GM04503 (cell line): ENCODE data around the gene MAPKAPK3.
A peak's percentile ranks its signal among the peaks of the same experiment; 100 is the strongest.

Experiments used
- DNase-seq: peaks from one replicate; pipeline ENCODE4 v3.0.0-alpha.2; 2012; ENCODE audit warnings: low read depth

Gene MAPKAPK3

DNA sequence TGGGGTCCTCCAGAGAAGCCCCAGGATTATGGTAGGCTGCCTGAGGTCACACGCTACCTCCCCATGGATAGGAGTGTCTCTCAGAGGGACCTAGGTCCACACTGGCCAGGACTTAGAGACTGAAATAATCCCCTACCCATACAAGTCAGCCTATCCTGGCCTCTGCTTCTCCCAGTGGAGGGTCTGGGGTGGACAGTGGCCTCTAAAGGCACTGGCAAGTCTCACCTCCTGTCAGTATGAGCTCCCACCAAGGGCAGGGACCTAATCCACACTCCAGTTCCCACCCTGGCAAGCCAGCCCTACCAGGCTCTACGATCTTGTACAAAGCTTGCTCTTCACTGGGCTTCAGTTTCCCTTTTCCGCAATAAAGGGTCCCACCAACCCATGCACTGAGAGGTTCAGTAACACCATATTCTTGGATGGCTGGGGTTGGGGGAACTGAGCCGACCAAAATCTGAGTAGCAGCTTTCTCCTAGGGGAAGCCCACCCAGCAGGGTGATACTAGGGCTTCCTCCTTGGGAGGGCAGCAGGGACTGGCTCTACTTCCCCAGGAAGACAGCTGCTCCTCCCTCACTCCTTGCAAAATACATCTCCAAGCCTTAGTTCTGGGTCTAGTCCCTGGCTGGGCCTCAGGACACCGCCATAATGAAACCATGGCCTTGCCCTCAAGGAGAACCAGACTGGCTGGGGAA is 7.7 kb upstream of the MAPKAPK3 start:
- no peak for DNase-seq

GRCh38 chr3:50609763-50610085 is 7.2 kb upstream of the MAPKAPK3 start:
- no peak for DNase-seq

GRCh38 chr3:50610181-50610971 is 6.6 kb upstream of the MAPKAPK3 start:
- no peak for DNase-seq

- no peak for DNase-seq
These were observed 5.9 kb upstream of the MAPKAPK3 start for GRCh38 chr3:50610992-50611463.

DNA sequence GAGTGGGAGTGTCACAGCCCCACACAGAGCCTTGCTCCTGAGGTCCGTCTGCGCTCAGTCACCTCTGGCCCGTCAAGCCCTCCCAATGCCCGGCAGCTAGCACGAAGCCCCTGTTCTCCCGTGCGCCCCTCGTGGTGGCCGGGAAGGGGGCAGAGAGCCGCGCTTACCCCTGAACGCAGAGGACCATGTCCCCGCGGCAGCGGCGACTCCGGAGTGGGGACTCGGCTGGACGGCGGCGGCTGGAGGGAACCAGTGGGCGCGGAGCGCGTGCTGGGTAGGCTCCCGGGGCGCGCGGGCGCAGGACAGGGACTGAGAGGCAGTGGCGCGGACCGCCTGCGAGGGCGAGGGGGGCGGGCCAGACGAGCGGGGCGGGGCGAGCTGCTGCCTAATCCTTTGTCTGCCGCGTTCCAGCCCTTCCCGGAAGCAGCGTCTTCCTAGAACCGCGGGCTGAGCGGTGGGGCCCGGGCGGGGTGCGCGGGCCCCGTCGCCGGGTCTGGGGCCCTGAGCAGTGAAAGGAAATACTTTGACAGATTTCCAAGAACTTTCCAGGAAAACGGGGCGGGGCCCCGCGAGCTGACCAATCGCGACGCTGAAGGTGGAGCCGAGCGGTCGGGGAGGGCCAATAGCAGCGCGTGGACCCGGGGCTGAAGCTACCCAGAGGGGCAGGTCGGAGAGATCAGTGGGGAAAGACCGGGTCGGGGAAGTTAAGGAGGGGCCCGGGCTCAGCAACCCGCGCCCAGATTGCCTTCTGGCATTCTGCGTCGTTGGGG is 5.3 kb upstream of the MAPKAPK3 start, which contains the start of gene CISH:
Gene CISH (minus strand): TSS at position 311 of the 770 bp plus-strand sequence. CDS start 124 bp downstream, at position 187.
- DNase-seq, result peak; percentile 64

GRCh38 chr3:50612234-50612882 is 4.6 kb upstream of the MAPKAPK3 start:
- no peak for DNase-seq

DNA sequence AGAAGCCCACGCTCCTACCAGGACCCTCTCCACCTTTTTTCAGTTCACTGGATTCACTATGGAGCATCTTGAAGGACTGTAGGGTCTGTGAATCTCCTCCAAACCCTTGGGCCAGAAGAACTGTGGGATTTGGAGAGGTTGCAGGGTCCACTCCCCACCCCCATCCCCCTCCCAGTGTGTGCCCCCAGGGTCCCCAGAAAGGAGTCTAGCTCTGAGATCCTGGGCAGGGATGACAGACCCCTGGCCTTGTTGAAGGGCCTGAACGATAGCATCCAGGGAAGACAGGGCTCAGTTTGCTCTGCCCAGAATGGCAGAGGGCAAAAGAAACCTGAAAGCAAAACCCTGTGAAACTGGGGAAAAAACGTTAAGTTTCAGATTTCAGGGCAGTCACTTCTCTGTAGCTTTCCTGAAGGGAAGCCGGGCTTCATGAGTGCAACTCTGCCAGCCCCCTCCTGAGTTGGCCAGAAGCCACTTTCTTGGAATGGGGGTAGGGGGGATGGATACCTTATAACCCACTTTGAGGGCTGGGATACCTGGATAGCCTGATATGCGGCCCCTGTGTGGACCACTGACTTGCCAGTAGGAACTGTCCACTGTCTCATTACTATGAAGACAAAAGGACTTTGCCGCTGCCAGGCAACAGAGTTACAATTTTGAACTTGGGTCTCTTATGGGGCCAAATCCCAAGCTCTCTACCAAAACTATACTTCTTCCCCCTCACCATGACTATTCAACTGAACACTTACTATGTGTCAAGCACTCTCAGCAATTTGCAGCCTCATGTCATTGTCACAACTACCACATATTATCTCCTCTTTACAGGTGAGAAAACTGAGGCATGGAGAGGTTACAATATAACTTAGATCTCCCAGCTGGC is 3.7 kb upstream of the MAPKAPK3 start:
- DNase-seq, result no peak

DNA sequence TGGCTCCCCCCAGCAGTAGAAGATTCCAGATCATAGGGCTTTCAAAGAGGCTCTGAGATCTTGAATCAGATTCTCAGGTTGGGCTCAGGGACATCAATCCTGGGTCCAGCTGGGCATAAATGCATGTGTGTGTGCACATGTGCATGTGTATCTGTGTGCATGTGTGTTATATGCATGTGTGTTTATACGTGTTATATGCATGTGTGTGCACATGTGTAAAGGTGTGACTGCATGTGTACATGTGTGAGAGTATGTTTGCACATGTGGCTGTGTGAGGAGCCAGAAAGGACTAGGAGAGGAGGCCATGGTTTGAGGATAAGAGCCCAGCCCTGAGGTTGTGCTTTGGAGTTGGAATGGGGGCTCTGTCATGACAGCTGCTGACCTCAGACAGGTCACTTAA is 1.8 kb upstream of the MAPKAPK3 start:
- DNase-seq, result no peak

DNA sequence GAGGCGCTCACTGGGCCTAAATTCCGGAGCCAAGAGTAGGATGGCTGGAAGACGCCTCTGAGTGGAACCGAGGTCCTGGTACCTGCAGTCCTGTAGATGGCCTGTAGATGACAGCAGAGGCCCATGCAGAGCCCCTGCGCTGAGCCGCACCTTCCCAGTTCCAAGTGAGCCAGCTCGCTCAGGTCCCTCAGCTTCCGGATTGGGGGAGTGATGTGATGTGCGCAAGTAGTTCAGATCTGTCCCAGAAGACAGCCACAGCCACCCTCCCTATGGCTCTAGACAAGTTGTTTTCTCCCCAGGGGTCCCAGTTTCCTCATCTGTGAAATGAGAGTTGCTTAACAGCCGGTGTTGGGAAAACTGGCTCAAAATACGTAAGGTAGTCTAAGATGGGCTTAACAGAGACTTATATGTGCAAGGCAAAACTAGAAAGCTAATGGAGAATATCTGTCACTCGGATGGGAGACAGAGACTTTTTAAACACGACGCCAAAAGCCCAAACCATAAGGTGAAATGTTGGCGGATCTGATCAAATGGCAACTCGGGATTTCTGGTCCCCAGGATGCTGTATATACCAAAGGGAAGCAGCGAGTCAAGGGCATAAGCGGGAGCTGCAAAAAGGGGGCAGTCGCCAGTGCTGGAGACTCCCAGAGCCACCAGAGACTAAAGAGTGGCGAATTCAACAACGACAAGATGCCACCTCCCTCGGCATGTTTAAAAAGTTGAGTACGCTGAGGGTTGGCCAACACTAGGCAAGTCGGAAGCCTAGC is 765 bp upstream of the MAPKAPK3 start:
- peak; percentile 34 for DNase-seq

GRCh38 chr3:50616770-50617095 is 218 bp upstream of the MAPKAPK3 start:
- peak; percentile 34 for DNase-seq

GRCh38 chr3:50617911-50618481 is 1.0 kb downstream of the MAPKAPK3 start:
- DNase-seq, result no peak

DNA sequence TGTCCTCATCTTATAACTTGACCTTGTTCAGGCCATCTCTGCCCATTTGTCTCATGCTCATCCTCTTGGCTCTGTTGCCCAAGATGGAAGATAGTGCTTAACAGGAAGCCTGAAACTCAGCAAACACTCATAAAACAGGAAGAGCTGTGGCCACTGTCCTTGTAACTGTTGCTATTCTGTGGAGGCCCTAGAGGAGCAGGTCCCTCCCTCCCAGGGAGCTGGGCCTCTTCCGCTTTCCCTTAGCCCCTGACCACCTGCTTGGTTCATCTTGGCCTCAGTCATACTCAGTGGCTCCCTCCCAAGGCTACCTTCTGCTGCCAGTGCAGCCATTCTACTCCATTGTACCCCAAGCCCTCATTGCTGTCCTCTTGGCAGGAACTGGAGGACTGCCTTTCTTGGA is 3.5 kb downstream of the MAPKAPK3 start:
- DNase-seq, result no peak

DNA sequence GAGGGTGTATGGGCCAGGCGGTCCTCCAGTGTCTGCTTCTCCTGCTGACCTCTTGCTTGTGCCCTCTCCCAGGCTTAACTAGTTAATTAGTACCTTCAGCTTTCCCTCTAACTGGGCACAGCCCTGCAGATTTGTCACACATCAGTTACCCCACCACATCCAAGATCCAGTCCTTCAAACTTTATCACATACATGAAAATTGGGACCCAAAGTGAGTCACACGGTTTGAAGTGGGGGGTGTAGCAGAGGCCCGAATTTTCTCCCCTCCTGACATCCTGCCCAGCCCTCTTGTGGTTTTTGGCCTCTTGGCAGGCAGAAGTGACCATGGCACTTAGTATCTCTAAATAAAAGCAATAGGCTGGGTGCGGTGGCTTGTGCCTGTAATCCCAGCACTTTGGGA is 3.9 kb downstream of the MAPKAPK3 start:
- DNase-seq, result no peak

DNA sequence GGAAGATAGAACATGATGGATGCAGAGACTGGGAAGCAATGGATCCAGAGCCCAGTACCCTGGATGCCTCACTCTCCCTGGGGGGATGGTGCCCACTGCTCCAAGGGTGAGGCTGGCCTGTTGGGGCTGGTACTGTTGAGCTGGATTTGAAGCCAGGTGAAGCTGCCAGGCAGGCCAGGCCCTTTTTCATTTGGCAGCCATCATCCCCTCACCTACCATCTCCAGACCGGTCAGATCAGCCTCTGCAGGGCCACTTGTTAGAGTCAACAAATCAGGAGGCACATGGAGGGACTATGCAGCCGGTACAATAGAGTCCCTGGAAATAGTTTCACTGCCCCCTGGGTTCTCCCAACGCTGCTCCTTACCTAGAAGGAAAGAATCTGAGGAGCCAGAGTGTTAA is 5.9 kb downstream of the MAPKAPK3 start:
- no peak for DNase-seq

- DNase-seq, result no peak
These were observed 7.0 kb downstream of the MAPKAPK3 start for GRCh38 chr3:50623840-50624474.

- DNase-seq, result no peak
These were observed 7.7 kb downstream of the MAPKAPK3 start for GRCh38 chr3:50624634-50625033.

DNA sequence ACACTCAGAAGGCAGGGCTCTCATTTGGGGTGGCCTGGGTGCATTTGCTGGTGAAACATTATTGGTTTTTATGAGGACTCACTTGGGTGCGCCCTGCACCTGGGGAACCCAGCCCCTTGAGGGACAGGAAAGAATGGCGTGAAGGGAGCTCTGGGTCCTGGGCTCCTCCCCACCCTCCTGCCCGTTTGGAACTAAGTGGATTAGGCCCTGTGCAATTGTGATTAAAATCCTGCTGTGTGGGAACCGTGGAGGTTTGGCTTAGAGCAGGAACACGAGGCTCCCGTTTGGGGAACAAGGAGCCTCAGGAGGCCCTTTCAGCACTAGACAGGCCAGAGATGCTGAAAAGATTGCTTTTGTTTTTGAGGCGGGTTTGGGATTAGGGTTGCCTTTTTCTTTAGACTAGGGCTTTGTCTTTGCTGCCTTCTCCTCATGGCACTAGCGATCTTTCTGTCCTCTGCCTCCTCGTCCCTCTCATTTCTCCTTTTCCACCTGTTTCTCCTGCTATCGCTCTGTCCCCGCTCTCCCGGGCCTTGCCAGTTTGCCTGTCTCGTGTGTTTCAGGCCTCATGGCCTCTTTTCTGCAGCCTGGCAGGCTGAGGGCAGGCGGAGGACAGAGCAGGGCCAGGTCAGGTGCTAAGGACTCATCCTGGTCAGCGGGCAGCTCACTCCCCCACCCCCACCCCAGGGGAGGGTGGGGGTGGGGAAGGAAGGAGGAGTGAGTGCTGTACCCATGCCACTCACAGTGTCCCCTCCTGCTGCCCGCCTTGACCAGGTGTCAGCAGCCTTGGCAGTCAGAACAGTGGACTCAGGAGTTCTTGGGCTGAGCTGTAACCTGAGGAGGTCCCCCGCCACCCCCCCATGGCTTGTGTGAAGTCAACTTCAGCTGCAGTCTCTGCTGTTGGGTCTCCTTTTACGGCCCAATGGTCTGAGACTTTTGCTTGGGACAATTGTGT is 8.6 kb downstream of the MAPKAPK3 start:
- no peak for DNase-seq

DNA sequence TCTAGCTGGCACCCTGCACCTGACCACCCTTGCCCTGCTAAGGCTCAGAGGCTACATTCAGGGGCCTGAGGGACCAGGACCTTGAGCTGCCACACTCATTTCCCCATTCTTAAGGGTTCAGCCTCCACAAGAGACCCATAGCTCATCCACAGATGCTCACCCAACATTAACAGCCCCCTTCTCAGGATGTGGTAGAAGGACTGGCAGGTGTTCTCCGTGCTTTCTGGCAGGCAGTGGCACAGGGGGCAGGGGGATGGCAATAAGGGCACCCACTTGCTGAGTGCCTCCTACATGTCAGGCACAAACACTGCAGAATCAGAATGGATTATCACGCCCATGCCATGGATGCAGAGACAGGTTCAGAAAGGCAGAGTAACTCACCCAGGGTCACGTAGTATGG is 9.4 kb downstream of the MAPKAPK3 start:
- no peak for DNase-seq
